GM12878 (cell line): ENCODE data around the gene TCF7L2. TPM values are rescaled to one million over a fixed set of nuclear protein-coding genes. Genes with fewer than 3 reads are reported as not detected.
A peak's percentile ranks its signal among the peaks of the same experiment; 100 is the strongest.

Source experiments
- ATAC-seq: fragments of 200-7000 bp; cut with Tn5 transposase; 3 replicates; pipeline ENCODE4 v1.9.1; 2020; ENCODE audit warnings: mild to moderate bottlenecking, moderate library complexity
- BruUV-seq: library from RNA; stranded (reverse); fragments of 400-500 nt; replicated peaks from 2 replicates; lab custom pipeline; 2021; lab: Mats Ljungman, UMichigan
- CTCF ChIA-PET: fragments of 300-600 bp; sonication (Branson Sonifier 250); formaldehyde crosslinking; extraction: SDS; loops from one replicate; lab custom pipeline; 2021; ENCODE audit warnings: inconsistent platforms; lab: Yijun Ruan, JAX
- POLR2A ChIA-PET: fragments of 350-600 bp; formaldehyde crosslinking; extraction: SDS; loops from one replicate; lab custom pipeline; 2021; ENCODE audit warnings: inconsistent platforms; lab: Charles Lee
- RAD21 ChIA-PET: fragments of 300-600 bp; sonication (Branson Sonifier 250); formaldehyde crosslinking; loops from one replicate; lab custom pipeline; 2023; ENCODE audit warnings: antibody characterized with exemption; ENCODE audit not compliant: unreplicated experiment; lab: Charles Lee
- SMC1A ChIA-PET: fragments of 300-600 bp; sonication (Branson Sonifier 250); formaldehyde crosslinking; loops from one replicate; lab custom pipeline; 2023; ENCODE audit not compliant: unreplicated experiment, uncharacterized antibody; lab: Charles Lee
- DNase-seq: peaks from one replicate; pipeline ENCODE4 v3.0.0-alpha.2; 2011; ENCODE audit warnings: low read depth, low spot score
- FAIRE-seq: peaks from 3 replicates; lab custom pipeline; 2011; peaks lifted over from hg19 to GRCh38; lab: Jason Lieb, UNC
- H2AFZ ChIP-seq: 2 replicates; pipeline ENCODE4 v1.6.0; 2011; ENCODE audit warnings: low read depth, low read length, control low read depth; ENCODE audit not compliant: control insufficient read depth
- H3K27ac ChIP-seq: 2 replicates; pipeline ENCODE4 v1.5.1; 2011; ENCODE audit warnings: control low read depth; ENCODE audit not compliant: control insufficient read depth, insufficient read depth
- H3K27me3 ChIP-seq, 2 experiments: replicated peaks in 1 of 2; 2 replicates each; pipeline versions ENCODE4 v1.6.0 to v1.6.1; 2011; ENCODE audit warnings: low read length in 1 of 2; ENCODE audit not compliant: control insufficient read depth in 2 of 2, insufficient read depth in 2 of 2
- H3K36me3 ChIP-seq, 2 experiments: 2 replicates each; pipeline ENCODE4 v1.5.1; 2011; ENCODE audit warnings: low read length in 1 of 2; ENCODE audit not compliant: control insufficient read depth in 2 of 2, insufficient read depth in 2 of 2
- H3K4me1 ChIP-seq: 2 replicates; pipeline ENCODE4 v1.6.1; 2011; ENCODE audit warnings: mild to moderate bottlenecking, low read length, moderate library complexity, mixed read lengths; ENCODE audit not compliant: control insufficient read depth, insufficient read depth
- H3K4me2 ChIP-seq: 2 replicates; pipeline ENCODE4 v1.6.0; 2011; ENCODE audit warnings: control low read depth; ENCODE audit not compliant: control insufficient read depth, insufficient read depth
- H3K4me3 ChIP-seq: fragments of 200-600 bp; sonication (generic); 2 replicates; pipeline ENCODE4 v1.5.1; 2016
- H3K79me2 ChIP-seq: 2 replicates; pipeline ENCODE4 v1.6.0; 2011; ENCODE audit warnings: low read length; ENCODE audit not compliant: control insufficient read depth, insufficient read depth
- H3K9ac ChIP-seq: 2 replicates; pipeline ENCODE4 v1.8.0; 2011; ENCODE audit warnings: low read length, control low read depth, mixed read lengths; ENCODE audit not compliant: control insufficient read depth, insufficient read depth
- H3K9me3 ChIP-seq: replicated peaks from 3 replicates; pipeline ENCODE4 v1.5.1; 2011; ENCODE audit warnings: mild to moderate bottlenecking, low read length; ENCODE audit not compliant: control insufficient read depth, insufficient read depth
- H4K20me1 ChIP-seq: 2 replicates; pipeline ENCODE4 v1.6.0; 2011; ENCODE audit not compliant: control insufficient read depth, insufficient read depth
- BACH1 ChIP-seq: fragments of 450-650 bp; IDR thresholded peaks from 2 replicates; pipeline ENCODE4 v1.6.1; 2017; ENCODE audit warnings: mild to moderate bottlenecking, borderline replicate concordance
- BHLHE40 ChIP-seq, 2 experiments: fragments of 450-650 bp in 1 of 2; IDR thresholded peaks; 2 replicates each; pipeline ENCODE4 v1.6.1; 2011 to 2017; ENCODE audit warnings: low read depth in 2 of 2, borderline replicate concordance in 1 of 2, improper control_type of control experiment in 1 of 2, low read length in 1 of 2, mild to moderate bottlenecking in 1 of 2
- E2F8 ChIP-seq: fragments of 450-650 bp; IDR thresholded peaks from 2 replicates; pipeline ENCODE4 v1.6.1; 2018; ENCODE audit warnings: mild to moderate bottlenecking, low read depth, moderate library complexity; ENCODE audit not compliant: partially characterized antibody
- IKZF2 ChIP-seq, 2 experiments: fragments of 450-650 bp; IDR thresholded peaks; 2 replicates each; pipeline ENCODE4 v1.6.1; 2017; ENCODE audit warnings: mild to moderate bottlenecking in 2 of 2, moderate library complexity in 2 of 2
- JUND ChIP-seq: IDR thresholded peaks from 2 replicates; pipeline ENCODE4 v1.6.1; 2012; ENCODE audit warnings: low read depth, mild to moderate bottlenecking, low read length, improper control_type of control experiment, moderate library complexity
- MXI1 ChIP-seq: fragments of 150-350 bp; IDR thresholded peaks from 2 replicates; pipeline ENCODE4 v1.6.1; 2011; ENCODE audit warnings: low read depth, mild to moderate bottlenecking, inconsistent platforms, low read length, improper control_type of control experiment
- POLR2A ChIP-seq: IDR thresholded peaks from 2 replicates; pipeline ENCODE4 v1.6.1; 2011; ENCODE audit warnings: low read depth, mild to moderate bottlenecking, low read length
- POLR2AphosphoS2 ChIP-seq: IDR thresholded peaks from 2 replicates; pipeline ENCODE4 v1.6.1; 2011; ENCODE audit warnings: low read depth, mild to moderate bottlenecking, low read length, improper control_type of control experiment, moderate library complexity
- RAD21 ChIP-seq: IDR thresholded peaks from 2 replicates; pipeline ENCODE4 v1.6.1; 2011; ENCODE audit warnings: mild to moderate bottlenecking, low read depth, low read length, moderate library complexity; ENCODE audit not compliant: insufficient read depth
- SREBF1 ChIP-seq: IDR thresholded peaks from 2 replicates; pipeline ENCODE4 v1.6.1; 2012; ENCODE audit warnings: mild to moderate bottlenecking, low read length
- STAT1 ChIP-seq: fragments of 450-650 bp; conservative IDR thresholded peaks from 2 replicates; pipeline ENCODE4 v1.6.1; 2014; ENCODE audit warnings: antibody characterized with exemption, mild to moderate bottlenecking
- TCF12 ChIP-seq: IDR thresholded peaks from 2 replicates; pipeline ENCODE4 v1.6.1; 2011; ENCODE audit warnings: low read depth, mild to moderate bottlenecking, low read length
- WGBS: methylation state at CpG from one replicate; pipeline ENCODE4 v1.1.6; 2016; ENCODE audit warnings: low lambda C conversion rate; ENCODE audit not compliant: insufficient replicate concordance, insufficient coverage; ENCODE audit errors: missing lambda C conversion rate; 5-methylcytosine and 5-hydroxymethylcytosine counted together
- in situ Hi-C: fragments of 300-500 bp; cut with MboI; formaldehyde crosslinking; loops from 9 replicates; pipeline ENCODE4 v1.14.3; 2018; ENCODE audit warnings: mixed read lengths
- intact Hi-C: fragments of 100-400 bp; cut with micrococcal nuclease; formaldehyde crosslinking; loops from one replicate; pipeline ENCODE4 v1.14.2; 2022; ENCODE audit not compliant: unreplicated experiment
- polyA plus RNA-seq, 11 experiments: library from polyadenylated mRNA; depleted of rRNA in 4 of 11; unstranded in 6 of 11; stranded (reverse) in 5 of 11; fragments of >200 nt; fragmentation: Nextera tagmentation in 4 of 11; fragmentation: Illumina TruSeq in 1 of 11; extraction: Ambion mirVana in 4 of 11; extraction: Trizol in 1 of 11; gene quantifications; 1 replicate in 1 of 11; 2 replicates in 10 of 11; pipeline versions ENCODE4 v1.2.1 to v1.2.3, GENCODE V29; 2011 to 2016; ENCODE audit warnings: inconsistent platforms in 2 of 11, missing spikeins in 2 of 11, low read depth in 1 of 11
- total RNA-seq, 4 experiments: library from RNA; depleted of rRNA in 3 of 4; stranded (reverse); fragments of >200 nt in 3 of 4; fragmentation: Illumina TruSeq in 1 of 4; extraction: Trizol in 1 of 4; gene quantifications; 2 replicates each; pipeline versions ENCODE4 v1.2.1 to v1.2.3, GENCODE V29; 2013 to 2021
- TF ChIP-seq, protein P1 (sequence below), 3 experiments: IDR thresholded peaks in 2 of 3; conservative IDR thresholded peaks in 1 of 3; 2 replicates each; pipeline ENCODE4 v1.5.1; 2011; ENCODE audit warnings: low read depth in 3 of 3, low read length in 3 of 3, mild to moderate bottlenecking in 3 of 3, control low read depth in 2 of 3, moderate library complexity in 2 of 3, inconsistent platforms in 1 of 3, mixed read lengths in 1 of 3; ENCODE audit not compliant: control insufficient read depth in 2 of 3, insufficient read depth in 1 of 3; ENCODE audit errors: extremely low read depth in 1 of 3
- TF ChIP-seq, protein P2 (sequence below): fragments of 450-650 bp; formaldehyde crosslinking; IDR thresholded peaks from 2 replicates; pipeline ENCODE4 v1.4.0; 2020; ENCODE audit warnings: mild to moderate bottlenecking, moderate library complexity

Gene TCF7L2
- total and polyA plus RNA-seq, 10 of the 15 experiments (the other 5 are each of a cell fraction or from before 2014, with no cell fraction given): 0.02 to 1.1 (median 0.35) TPM; not detected in 4

DNA sequence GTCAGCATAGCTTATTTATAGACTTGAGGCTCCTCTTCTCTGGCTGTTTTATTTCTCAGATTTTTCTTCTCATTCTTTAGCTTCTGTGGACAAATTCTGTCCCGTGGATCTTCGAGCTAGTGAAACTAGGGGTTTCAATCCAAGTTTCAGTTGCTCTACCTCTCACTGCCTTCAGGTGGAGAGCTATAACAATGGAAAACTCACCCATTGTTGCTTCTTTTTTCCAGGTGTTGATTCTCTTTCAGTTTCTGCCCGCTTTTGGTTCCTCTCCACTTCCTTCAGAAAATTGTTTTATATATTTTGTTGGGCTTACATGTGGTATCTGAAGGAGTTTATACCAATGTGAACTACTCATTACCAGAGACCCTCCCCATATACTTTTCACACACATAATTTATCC, 266.1 kb downstream of the TCF7L2 start:
- no peak overlapping the region for H3K4me2 ChIP-seq
- no peaks in the 10 kb centered on the region for H4K20me1 ChIP-seq
- no peaks in the 10 kb centered on the region for H3K36me3 ChIP-seq
- SMC1A ChIA-PET: interaction anchor here (1.0 to 1.3 kb wide), 2 partner anchors 17 to 168 kb away, joined by 3 to 4 read pairs; no protein-coding TSS in a partner anchor
- no peaks in the 10 kb centered on the region; a peak in 1 of 4 replicates for H3K27me3 ChIP-seq
- no peaks in the 10 kb centered on the region for H3K79me2 ChIP-seq
- no peaks in the 10 kb centered on the region for H3K4me1 ChIP-seq
- no peak overlapping the region for H2AFZ ChIP-seq
- 6% methylated on average over 3 of the region's 3 CpGs for WGBS
- H3K9me3 ChIP-seq: no peaks in the 10 kb centered on the region; the same call in 2 of the 3 replicates
- H3K4me3 ChIP-seq: no peak overlapping the region
- FAIRE-seq (no peak), DNase-seq (no peak), ATAC-seq (no peak)
- POLR2A ChIA-PET: no interaction called here
- no TSS peak for BruUV-seq
- CTCF ChIA-PET: interaction anchor here (0.7 to 1.2 kb wide), 4 partner anchors 18 to 286 kb away, joined by 3 to 6 read pairs (median 3); no protein-coding TSS in a partner anchor
- in situ Hi-C loops: no loop called here
- no peak overlapping the region for H3K27ac ChIP-seq
- no peak overlapping the region for H3K9ac ChIP-seq
- RAD21 ChIA-PET: no interaction called here
- intact Hi-C loops: no loop called here
- TF ChIP-seq E2F8: no peak
- no peak for TF ChIP-seq TCF12
- no peak for TF ChIP-seq SREBF1
- TF ChIP-seq, protein P1, sequence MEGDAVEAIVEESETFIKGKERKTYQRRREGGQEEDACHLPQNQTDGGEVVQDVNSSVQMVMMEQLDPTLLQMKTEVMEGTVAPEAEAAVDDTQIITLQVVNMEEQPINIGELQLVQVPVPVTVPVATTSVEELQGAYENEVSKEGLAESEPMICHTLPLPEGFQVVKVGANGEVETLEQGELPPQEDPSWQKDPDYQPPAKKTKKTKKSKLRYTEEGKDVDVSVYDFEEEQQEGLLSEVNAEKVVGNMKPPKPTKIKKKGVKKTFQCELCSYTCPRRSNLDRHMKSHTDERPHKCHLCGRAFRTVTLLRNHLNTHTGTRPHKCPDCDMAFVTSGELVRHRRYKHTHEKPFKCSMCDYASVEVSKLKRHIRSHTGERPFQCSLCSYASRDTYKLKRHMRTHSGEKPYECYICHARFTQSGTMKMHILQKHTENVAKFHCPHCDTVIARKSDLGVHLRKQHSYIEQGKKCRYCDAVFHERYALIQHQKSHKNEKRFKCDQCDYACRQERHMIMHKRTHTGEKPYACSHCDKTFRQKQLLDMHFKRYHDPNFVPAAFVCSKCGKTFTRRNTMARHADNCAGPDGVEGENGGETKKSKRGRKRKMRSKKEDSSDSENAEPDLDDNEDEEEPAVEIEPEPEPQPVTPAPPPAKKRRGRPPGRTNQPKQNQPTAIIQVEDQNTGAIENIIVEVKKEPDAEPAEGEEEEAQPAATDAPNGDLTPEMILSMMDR (IDR thresholded peaks at IDR 0.05 in 2 of 3, conservative IDR thresholded peaks at IDR 0.05 in 1 of 3; ENCODE audit: control insufficient read depth in 2 of 3, extremely low read depth in 1 of 3, insufficient read depth in 1 of 3, low read depth in 3 of 3, low read length in 3 of 3): peak in 1 of 3 experiments; percentile 21; a peak in 1 of 6 replicates
- TF ChIP-seq POLR2AphosphoS2: no peak
- TF ChIP-seq JUND: no peak
- no peak for TF ChIP-seq BHLHE40 (IDR thresholded peaks at IDR 0.05; ENCODE audit: borderline replicate concordance in 1 of 2, low read depth in 2 of 2, low read length in 1 of 2)
- TF ChIP-seq BACH1: no peak
- TF ChIP-seq MXI1: no peak
- no peak for TF ChIP-seq IKZF2 (IDR thresholded peaks at IDR 0.05)
- TF ChIP-seq RAD21: 0 out of 2 replicates have a peak, but pooled peaks have one; percentile 4
- TF ChIP-seq, protein P2, sequence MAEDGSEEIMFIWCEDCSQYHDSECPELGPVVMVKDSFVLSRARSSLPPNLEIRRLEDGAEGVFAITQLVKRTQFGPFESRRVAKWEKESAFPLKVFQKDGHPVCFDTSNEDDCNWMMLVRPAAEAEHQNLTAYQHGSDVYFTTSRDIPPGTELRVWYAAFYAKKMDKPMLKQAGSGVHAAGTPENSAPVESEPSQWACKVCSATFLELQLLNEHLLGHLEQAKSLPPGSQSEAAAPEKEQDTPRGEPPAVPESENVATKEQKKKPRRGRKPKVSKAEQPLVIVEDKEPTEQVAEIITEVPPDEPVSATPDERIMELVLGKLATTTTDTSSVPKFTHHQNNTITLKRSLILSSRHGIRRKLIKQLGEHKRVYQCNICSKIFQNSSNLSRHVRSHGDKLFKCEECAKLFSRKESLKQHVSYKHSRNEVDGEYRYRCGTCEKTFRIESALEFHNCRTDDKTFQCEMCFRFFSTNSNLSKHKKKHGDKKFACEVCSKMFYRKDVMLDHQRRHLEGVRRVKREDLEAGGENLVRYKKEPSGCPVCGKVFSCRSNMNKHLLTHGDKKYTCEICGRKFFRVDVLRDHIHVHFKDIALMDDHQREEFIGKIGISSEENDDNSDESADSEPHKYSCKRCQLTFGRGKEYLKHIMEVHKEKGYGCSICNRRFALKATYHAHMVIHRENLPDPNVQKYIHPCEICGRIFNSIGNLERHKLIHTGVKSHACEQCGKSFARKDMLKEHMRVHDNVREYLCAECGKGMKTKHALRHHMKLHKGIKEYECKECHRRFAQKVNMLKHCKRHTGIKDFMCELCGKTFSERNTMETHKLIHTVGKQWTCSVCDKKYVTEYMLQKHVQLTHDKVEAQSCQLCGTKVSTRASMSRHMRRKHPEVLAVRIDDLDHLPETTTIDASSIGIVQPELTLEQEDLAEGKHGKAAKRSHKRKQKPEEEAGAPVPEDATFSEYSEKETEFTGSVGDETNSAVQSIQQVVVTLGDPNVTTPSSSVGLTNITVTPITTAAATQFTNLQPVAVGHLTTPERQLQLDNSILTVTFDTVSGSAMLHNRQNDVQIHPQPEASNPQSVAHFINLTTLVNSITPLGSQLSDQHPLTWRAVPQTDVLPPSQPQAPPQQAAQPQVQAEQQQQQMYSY: no peak
- TF ChIP-seq POLR2A: no peak
- TF ChIP-seq STAT1: no peak
